HepG2 (cell line): Measurements from ENCODE around the gene TP53TG3D.
"Not testable (repeated sequence)": the region's sequence is repeated elsewhere in the genome, so short reads cannot be mapped to it uniquely, and the experiment has no call there.

Experiments
- ARNT ChIP-seq: fragments of 450-650 bp; IDR thresholded peaks from 2 replicates; pipeline ENCODE4 v1.6.1; 2017
- EZH2 ChIP-seq: conservative IDR thresholded peaks from 2 replicates; pipeline ENCODE4 v1.6.1; 2012; ENCODE audit warnings: mild to moderate bottlenecking, low read depth, low read length, moderate library complexity
- GABPA ChIP-seq, 2 experiments: IDR thresholded peaks; 2 replicates each; pipeline ENCODE4 v1.6.1; 2011 to 2016; ENCODE audit warnings: low read depth in 2 of 2, low read length in 1 of 2, missing biosample characterization in 1 of 2, missing genetic modification characterization in 1 of 2
- JUND ChIP-seq: sonication (generic); formaldehyde crosslinking; IDR thresholded peaks from 2 replicates; pipeline ENCODE4 v1.8.0; 2022; ENCODE audit warnings: mild to moderate bottlenecking, missing genetic modification reagents
- MAZ ChIP-seq, 2 experiments: sonication (generic) in 1 of 2; formaldehyde crosslinking in 1 of 2; IDR thresholded peaks; 2 replicates each; pipeline versions ENCODE4 v1.5.0 to v1.6.1; 2012 to 2020; ENCODE audit warnings: low read depth in 2 of 2, mild to moderate bottlenecking in 2 of 2, borderline replicate concordance in 1 of 2, improper control_type of control experiment in 1 of 2, low read length in 1 of 2, missing genetic modification reagents in 1 of 2, moderate library complexity in 1 of 2
- NRL ChIP-seq: sonication (generic); formaldehyde crosslinking; IDR thresholded peaks from 2 replicates; pipeline ENCODE4 v1.5.0; 2020; ENCODE audit warnings: missing genetic modification reagents, mild to moderate bottlenecking, moderate library complexity, borderline replicate concordance
- SCMH1 ChIP-seq: sonication (generic); formaldehyde crosslinking; IDR thresholded peaks from 2 replicates; pipeline ENCODE4 v1.9.0; 2021; ENCODE audit warnings: missing genetic modification reagents, mild to moderate bottlenecking, borderline replicate concordance
- SNRNP70 ChIP-seq: fragments of 200-400 bp; formaldehyde crosslinking; IDR thresholded peaks from 2 replicates; pipeline ENCODE4 v1.6.1; 2017; ENCODE audit warnings: mild to moderate bottlenecking, low read depth, low read length, moderate library complexity
- ZNF121 ChIP-seq: sonication (generic); formaldehyde crosslinking; IDR thresholded peaks from 2 replicates; pipeline ENCODE4 v1.5.0; 2020; ENCODE audit warnings: mild to moderate bottlenecking, missing genetic modification reagents
- ZNF546 ChIP-seq: sonication (generic); formaldehyde crosslinking; conservative IDR thresholded peaks from 2 replicates; pipeline ENCODE4 v1.8.1; 2023; ENCODE audit warnings: mild to moderate bottlenecking, missing genetic modification reagents

GRCh38 chr16:32302776-32303175 is 49.7 kb downstream of the TP53TG3D start:
- TF ChIP-seq SCMH1 (CRISPR knock-in tag); EZH2; MAZ (IDR thresholded peaks at IDR 0.05; ENCODE audit: borderline replicate concordance, low read depth, low read length); MAZ (CRISPR knock-in tag; IDR thresholded peaks at IDR 0.05; ENCODE audit: low read depth); SNRNP70; JUND (CRISPR knock-in tag); ARNT; ZNF546 (CRISPR knock-in tag); NRL (CRISPR knock-in tag); ZNF121 (CRISPR knock-in tag); GABPA (IDR thresholded peaks at IDR 0.05; ENCODE audit: low read depth, low read length); GABPA (CRISPR knock-in tag; IDR thresholded peaks at IDR 0.05; ENCODE audit: low read depth): not testable (repeated sequence)
